ENCODE measurements around the gene LINC01488.

Gene LINC01488

GRCh38 chr11:69495441-69496201 is 14.2 kb downstream of the LINC01488 start:
- DNase-seq, result no peak

DNA sequence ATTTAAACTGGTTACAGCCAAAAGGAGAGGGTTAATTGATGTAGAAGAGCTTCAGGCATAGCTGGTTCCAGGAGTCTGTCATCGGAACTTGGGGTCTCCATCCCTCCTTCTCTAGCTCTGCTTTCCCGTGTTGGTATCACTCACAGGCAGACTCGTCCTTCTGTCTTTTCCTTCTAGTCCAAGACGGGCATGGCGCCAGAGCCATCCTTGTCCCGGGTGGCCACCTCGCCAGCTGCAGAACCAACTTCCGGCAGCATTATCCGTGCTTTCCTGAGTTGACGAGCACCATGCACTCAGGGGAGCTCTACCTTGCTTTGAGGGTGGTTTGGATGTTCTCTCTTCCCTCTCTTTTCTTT is 14.7 kb downstream of the LINC01488 start:
- DNase-seq, result peak in 1 of 2 experiments; percentile 6

GRCh38 chr11:69496631-69497220 is 15.3 kb downstream of the LINC01488 start:
- DNase-seq, result no peak

DNA sequence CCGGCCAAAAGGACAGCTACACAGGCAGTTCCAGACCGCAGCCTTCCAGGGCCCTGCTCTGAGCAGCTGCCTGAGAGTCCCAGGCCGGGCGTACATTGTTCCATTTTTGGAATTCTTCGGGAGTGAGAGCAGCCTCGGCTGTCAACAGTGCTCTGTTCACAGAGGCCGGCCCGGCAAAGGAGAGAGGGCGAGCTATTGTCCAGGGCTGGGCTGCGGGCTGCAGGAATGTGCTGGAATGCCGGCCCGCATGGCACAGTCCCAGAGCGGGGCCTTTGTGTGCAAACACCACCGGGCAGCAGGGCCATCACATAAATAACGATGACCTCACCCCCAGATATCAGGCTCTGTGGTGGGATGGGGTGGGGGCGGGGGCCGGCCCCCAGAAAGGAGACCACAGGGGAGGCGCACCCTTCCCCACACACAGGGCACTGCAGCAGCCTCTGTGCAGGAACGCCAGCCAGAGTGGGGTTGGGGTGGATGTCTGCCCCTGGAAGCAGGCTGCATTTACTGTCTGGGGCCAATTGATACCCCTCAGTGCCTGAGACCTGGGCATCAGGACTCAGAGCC is 15.8 kb downstream of the LINC01488 start:
- no peak for DNase-seq

DNA sequence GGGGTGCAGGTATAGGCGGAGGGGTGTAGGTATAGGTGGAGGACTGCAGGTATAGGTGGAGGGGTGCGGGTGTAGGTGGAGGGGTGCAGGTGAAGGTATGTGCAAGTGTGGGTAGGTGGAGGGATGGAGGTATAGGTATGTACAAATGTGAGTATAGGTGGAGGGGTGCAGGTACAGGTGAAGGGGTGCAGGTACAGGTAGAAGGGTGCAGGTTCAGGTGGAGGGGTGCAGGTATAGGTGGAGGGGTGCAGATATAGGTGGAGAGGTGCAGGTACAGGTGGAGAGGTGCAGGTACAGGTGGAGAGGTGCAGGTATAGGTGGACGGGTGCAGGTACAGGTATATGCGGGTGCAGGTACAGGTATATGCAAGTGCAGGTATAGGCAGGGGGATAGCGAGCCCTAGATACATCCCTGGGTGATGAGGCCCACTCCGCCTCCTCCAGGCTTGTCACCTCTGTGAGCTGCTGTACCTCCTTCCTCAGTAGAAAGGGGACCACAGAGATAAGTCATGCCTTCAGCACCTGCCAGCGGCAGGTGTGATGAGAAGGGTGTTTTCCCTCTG is 17.2 kb downstream of the LINC01488 start:
- DNase-seq, result no peak

DNA sequence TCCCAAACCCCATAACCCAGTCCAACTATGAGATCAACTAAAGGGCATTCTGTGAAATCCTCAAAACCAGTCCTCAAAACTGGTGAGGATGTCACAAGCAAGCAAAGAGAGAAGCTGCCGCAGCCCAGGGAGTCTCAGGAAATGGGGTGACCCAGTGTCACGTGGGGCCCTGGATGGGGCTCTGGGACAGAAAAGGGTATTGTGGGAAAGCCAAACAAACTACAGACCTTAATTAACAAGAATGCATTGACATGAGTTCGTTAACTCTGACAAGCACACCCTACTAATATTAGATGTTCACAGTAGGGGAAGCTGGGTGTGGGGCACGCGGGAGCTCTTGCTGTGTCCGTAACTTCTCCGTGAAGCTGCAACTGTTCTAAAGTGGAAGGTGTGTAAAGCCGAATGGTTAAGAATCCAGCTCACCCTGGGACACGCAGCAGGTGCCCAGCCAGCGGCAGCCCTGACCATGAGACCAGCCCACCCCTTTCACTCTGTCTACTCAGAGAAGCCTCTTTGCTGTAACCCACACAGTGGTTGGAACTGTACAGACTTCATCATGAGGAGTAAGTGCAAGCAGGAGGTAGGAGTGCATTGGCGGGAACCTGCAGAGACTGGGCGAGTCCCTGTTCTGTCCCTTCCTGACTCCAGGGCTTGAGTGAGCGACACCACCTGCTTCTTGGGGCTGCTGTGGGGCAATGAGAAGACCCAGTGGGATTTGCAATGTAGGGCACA is 17.9 kb downstream of the LINC01488 start:
- DNase-seq, result no peak

- no peak for DNase-seq
Measured at GRCh38 chr11:69499918-69500284, 18.4 kb downstream of the LINC01488 start.

DNA sequence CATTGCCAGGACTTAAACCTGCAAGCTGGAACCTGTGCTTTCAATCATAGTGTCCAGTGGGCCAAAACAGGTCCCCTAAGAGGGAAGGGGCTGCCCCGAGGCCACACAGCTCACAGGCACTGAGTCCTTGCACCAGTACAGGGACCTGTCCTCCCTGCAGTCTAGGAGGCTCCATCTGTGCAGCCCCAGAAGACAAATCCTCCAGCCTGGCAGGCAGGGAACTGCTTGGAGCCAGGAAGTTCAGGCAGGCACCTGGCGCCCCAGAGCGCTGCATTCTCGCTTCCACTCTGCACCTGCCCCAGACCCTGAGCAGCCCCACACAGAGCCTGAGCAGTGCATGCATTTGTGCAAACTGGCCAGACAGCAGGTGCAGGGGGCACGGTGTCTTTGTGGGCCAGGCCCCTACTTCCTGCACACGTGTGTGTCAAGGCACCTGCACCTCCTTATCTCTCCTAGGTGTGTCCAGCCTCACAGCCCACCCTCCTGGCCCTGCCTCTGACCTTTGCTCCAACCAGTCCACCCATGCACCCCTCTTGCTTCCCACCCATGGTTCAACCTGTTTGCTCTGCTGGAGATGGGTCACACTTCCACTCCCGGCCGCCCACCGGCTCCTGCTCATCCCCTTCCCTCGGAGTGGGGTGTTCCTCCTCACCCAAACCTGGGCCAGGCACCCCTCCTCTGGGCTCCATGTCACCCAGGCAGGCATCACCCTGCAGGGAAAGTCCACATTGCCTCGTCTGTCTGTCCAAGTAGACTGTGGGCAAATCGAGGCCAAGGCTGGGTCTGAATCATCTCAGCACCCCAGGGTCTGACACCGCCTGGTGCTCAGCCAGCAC is 19.0 kb downstream of the LINC01488 start:
- DNase-seq, result peak; percentile 16 to 48

- no peak for DNase-seq
Measured at GRCh38 chr11:69501121-69501489, 19.6 kb downstream of the LINC01488 start.

- DNase-seq, result peak in 1 of 2 experiments; percentile 10
Measured at GRCh38 chr11:69501891-69502860, 20.7 kb downstream of the LINC01488 start.

GRCh38 chr11:69504127-69504526 is 22.7 kb downstream of the LINC01488 start:
- no peak for DNase-seq

GRCh38 chr11:69504576-69505335 is 23.3 kb downstream of the LINC01488 start:
- no peak for DNase-seq

DNA sequence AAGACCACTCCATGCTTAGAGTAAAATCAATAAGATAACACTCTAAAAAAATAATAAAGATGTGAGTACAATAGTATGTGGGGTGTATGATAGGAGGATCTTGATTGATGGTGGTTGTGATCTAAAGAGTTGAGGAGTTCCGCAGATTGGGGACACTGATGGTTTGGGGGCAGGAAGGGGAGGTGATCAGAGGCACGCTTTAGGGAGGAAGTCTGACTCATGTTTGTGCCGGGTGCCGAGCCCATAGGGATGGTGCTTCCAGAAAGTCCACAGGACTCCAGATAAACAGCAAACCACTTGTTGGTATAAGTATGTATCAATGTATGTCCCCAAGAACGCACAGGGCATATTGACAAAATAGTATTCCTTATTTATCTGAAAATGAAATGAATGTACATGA is 27.5 kb downstream of the LINC01488 start:
- DNase-seq, result no peak

DNA sequence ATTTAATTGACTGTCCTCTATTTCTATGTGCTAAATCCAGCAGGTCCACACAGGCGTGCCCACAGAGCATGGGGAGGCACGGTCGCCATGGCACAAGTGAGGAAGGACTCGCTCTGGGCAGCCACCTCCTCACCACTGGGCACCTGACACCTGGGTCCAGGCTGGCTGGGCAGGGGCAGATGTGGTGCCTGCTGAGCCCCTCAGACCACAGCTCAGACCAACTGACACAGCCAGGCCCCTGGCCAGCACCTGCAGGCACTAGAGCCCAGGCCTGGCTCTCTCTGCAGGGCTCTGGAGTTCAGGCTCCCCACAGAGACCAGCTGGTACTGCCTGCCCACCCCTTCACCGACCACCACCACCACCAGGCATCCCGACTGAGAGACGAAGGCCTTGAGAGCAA is 27.9 kb downstream of the LINC01488 start:
- DNase-seq, result no peak

DNA sequence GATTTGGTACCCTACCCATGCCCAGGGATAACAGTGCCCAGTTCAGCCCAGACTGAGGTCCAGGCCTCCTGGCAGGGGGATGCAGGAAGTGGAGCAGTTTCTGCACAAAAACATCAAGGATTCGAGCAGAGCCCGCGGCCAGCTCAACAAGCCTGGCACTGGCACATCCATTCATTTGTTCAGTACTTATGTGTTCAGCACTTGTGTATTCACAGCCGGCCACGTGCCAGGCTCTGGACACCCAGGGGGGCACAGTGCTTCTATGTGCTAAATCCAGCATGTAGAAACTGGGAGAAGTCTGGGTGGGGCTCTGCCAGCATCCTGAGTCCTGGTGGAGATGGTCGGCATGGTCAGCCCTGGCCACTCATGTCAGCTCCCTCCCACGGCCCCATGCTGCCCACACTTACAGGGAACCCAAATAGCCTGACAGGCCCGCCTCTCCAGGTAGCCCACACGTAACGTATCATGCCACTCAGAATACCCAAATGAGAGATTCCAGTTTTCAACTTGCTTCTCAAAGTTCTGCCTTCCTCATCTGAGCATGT is 28.5 kb downstream of the LINC01488 start:
- DNase-seq, result no peak

DNA sequence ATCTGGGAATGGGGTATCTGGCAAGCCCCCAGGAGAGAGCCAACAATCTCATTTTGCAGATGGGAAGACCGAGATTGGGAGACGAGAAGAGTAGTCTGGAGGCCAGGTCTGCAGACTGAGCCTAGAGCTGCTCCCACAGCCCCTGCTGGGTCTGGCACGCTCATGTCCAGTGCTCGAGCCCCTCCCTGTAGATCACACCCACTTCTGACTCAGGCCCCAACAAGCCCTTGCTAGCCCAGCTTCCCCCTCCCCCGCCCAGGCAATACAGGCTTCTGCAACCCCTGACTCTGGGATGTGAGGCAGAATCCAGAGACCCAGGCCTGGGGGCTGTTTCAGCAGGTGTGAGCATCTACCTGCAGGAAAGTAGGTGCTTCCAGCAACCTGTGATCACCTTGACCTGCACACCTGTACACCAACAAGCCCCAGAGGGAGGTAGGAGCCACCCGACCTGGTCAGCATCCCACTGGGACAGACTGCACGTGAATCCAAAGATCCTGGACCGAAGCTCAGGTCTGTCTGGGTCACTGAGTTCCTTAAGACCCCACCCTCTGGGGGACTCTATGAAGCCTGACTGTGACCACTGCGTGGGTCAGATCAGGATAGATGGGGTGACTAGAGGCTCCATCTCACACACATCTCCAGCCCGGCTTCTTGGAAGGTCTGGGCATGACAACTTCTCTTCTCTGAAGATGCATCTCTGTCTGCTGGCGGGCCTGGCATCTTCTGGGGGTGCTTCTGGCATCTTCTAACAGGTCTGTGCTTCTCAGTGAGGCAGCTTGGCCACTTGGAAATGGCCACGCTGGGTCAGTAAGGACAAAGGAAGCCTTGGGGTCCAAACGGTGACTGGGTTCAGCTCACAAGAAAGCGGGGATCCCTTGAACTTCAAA is 29.3 kb downstream of the LINC01488 start:
- DNase-seq, result no peak

DNA sequence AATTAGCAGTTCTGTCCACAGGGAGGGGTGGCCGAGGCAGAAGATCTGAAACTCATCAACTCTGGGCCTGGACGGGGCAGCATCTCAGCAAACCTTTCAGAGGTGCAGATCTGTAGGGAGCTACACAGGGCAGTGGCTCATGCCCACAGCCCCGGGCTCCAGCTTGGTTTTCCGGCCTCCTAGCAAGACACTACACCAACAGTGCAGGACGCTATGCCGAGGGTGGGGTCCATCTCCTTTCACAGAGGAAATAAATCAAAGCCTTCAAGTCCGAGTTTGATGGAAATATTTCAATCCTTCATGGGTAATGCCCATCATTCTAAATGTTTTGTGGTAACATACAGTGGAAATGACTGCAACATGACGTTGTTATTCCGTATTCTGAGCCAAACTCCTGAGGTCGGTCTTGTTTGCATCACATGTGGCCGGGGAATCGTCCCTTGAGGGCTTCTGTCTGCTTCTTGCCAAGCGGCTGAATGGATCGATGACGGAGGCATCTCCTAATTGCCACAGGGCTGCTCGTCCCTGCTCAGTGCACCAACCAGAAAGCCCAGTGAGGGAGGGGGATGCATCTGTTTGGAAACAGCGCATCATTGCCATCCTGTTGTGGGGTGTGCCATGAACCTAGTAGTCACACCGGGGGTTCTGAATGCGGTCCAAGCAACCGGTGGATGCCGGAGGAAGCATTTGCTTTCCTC is 30.0 kb downstream of the LINC01488 start:
- DNase-seq, result no peak

- no peak for DNase-seq
Measured at GRCh38 chr11:69512136-69512535, 30.7 kb downstream of the LINC01488 start.

GRCh38 chr11:69512790-69513189 is 31.3 kb downstream of the LINC01488 start:
- DNase-seq, result no peak

Measured in SHP77 (cell line).